ENCODE measurements around the gene CIB4. TPM values are rescaled to one million over a fixed set of nuclear protein-coding genes. Genes with fewer than 3 reads are reported as not detected.

The CIB4 gene
- total and polyA plus RNA-seq, 9 of the 15 experiments (the other 6 are each of a cell fraction or from before 2014, with no cell fraction given): not detected

DNA sequence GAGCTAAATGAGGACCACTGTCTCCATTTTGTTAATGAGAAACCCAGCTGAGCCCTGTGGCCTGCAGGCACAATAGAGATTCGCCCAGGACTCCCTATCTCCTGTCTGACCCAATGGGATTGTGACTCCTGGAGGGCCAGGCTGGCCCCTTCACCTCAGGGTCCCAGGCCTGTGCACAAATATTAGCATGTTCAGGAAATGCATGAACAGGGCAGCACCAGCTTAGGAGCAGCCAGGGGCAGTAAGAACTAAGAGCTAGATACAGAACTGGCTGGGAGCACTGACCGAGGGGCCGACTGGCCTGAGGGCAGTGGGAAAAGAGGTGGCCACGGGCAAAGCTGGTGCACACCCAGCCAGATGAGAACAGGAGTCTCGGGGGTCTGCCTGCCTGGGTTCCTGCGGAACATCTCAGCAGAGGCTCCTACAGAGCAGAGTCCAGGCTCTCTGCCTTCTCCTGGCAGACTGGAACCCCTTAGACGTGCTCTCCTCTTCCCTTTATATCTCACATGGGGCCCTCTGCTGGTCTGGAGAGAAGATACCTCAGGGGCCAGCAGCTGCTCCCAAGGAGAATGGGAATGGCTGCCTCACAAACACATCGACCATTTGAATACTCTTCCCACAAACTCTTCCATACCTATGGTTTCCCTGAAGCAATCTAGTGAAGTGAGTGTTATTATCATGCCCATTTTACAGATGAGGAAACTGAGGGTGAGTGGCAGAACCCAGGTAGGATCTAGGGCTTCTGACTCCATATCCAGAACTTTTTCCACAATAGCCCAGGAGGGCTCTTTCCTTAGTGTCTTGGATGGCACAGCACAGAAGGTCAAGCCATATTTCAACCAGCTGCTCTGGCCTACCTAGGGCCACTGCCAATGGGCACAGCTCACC is 85.7 kb downstream of the CIB4 start (continued):
- TF ChIP-seq, protein P1, sequence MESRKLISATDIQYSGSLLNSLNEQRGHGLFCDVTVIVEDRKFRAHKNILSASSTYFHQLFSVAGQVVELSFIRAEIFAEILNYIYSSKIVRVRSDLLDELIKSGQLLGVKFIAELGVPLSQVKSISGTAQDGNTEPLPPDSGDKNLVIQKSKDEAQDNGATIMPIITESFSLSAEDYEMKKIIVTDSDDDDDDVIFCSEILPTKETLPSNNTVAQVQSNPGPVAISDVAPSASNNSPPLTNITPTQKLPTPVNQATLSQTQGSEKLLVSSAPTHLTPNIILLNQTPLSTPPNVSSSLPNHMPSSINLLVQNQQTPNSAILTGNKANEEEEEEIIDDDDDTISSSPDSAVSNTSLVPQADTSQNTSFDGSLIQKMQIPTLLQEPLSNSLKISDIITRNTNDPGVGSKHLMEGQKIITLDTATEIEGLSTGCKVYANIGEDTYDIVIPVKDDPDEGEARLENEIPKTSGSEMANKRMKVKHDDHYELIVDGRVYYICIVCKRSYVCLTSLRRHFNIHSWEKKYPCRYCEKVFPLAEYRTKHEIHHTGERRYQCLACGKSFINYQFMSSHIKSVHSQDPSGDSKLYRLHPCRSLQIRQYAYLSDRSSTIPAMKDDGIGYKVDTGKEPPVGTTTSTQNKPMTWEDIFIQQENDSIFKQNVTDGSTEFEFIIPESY (CRISPR knock-in tag; IDR thresholded peaks at IDR 0.05): no peak
- TF ChIP-seq COPS2 (conservative IDR thresholded peaks at IDR 0.05) (no peak), ZNF740 (CRISPR knock-in tag; IDR thresholded peaks at IDR 0.05) (no peak), ZNF740 (tag; IDR thresholded peaks at IDR 0.05) (no peak), MCM3 (IDR thresholded peaks at IDR 0.05) (no peak), TOE1 (IDR thresholded peaks at IDR 0.05; ENCODE audit: borderline replicate concordance) (no peak), TOE1 (CRISPR knock-in tag; IDR thresholded peaks at IDR 0.05; ENCODE audit: borderline replicate concordance, low read depth) (no peak), RAD21 (CRISPR knock-in tag; conservative IDR thresholded peaks at IDR 0.05 in 1 of 2, IDR thresholded peaks at IDR 0.05 in 1 of 2) (peak; percentile 30 to 49; a peak in 3 of 4 replicates), RHOXF2B (CRISPR knock-in tag; conservative IDR thresholded peaks at IDR 0.05) (no peak)
